DND-41 (cell line): Measurements from ENCODE around the gene IFI44.

Experiments
- ATAC-seq: fragments of 200-7000 bp; cut with Tn5 transposase; 3 replicates; pipeline ENCODE4 v1.9.1; 2021; ENCODE audit warnings: low read depth; ENCODE audit not compliant: insufficient read depth
- DNase-seq: peaks from one replicate; pipeline ENCODE4 v3.0.0-alpha.2; 2020
- H2AFZ ChIP-seq: 2 replicates; pipeline ENCODE4 v1.6.0; 2012; ENCODE audit warnings: low read depth, low read length
- H3K27ac ChIP-seq: 2 replicates; pipeline ENCODE4 v1.5.1; 2012; ENCODE audit warnings: low read length, inconsistent platforms
- H3K27me3 ChIP-seq: fragments of 200-600 bp; sonication (generic); 2 replicates; pipeline ENCODE4 v1.6.0; 2012; ENCODE audit warnings: low read length, mild to moderate bottlenecking, inconsistent platforms; ENCODE audit not compliant: insufficient read depth, poor library complexity
- H3K36me3 ChIP-seq: 2 replicates; pipeline ENCODE4 v1.5.1; 2012; ENCODE audit warnings: low read length, inconsistent platforms; ENCODE audit not compliant: insufficient read depth
- H3K4me1 ChIP-seq: 2 replicates; pipeline ENCODE4 v1.5.1; 2012; ENCODE audit warnings: mild to moderate bottlenecking, low read length; ENCODE audit not compliant: insufficient read depth
- H3K4me2 ChIP-seq: 2 replicates; pipeline ENCODE4 v1.6.0; 2012; ENCODE audit warnings: mild to moderate bottlenecking, moderate library complexity, low read length, inconsistent platforms; ENCODE audit not compliant: insufficient read depth
- H3K4me3 ChIP-seq, 2 experiments: fragments of 200-600 bp in 1 of 2; shearing (Covaris generic) in 1 of 2; 2 replicates each; pipeline ENCODE4 v1.5.1; 2012 to 2016; ENCODE audit warnings: inconsistent platforms in 2 of 2, low read length in 2 of 2, mild to moderate bottlenecking in 2 of 2, low read depth in 1 of 2, moderate library complexity in 1 of 2
- H3K79me2 ChIP-seq: 2 replicates; pipeline ENCODE4 v1.6.0; 2012; ENCODE audit warnings: low read length, inconsistent platforms; ENCODE audit not compliant: insufficient read depth
- H3K9ac ChIP-seq: 2 replicates; pipeline ENCODE4 v1.6.0; 2012; ENCODE audit warnings: low read depth, mild to moderate bottlenecking, inconsistent platforms, low read length, moderate library complexity
- H3K9me3 ChIP-seq: 2 replicates; pipeline ENCODE4 v1.5.1; 2012; ENCODE audit warnings: low read length, moderate library complexity, mild to moderate bottlenecking, inconsistent platforms; ENCODE audit not compliant: insufficient read depth, severe bottlenecking
- H4K20me1 ChIP-seq: 2 replicates; pipeline ENCODE4 v1.6.0; 2012; ENCODE audit warnings: low read length; ENCODE audit not compliant: insufficient read depth
- EZH2 ChIP-seq: IDR thresholded peaks from 3 replicates; pipeline ENCODE4 v1.6.1; 2012; ENCODE audit warnings: borderline replicate concordance, low read depth, mild to moderate bottlenecking, moderate library complexity, low read length, inconsistent platforms; ENCODE audit not compliant: severe bottlenecking
- TF ChIP-seq, protein P1 (sequence below): IDR thresholded peaks from 2 replicates; pipeline ENCODE4 v1.5.1; 2012; ENCODE audit warnings: borderline replicate concordance, low read length, moderate library complexity, mild to moderate bottlenecking; ENCODE audit not compliant: poor library complexity, severe bottlenecking; ENCODE audit errors: extremely low read depth

Gene IFI44

DNA sequence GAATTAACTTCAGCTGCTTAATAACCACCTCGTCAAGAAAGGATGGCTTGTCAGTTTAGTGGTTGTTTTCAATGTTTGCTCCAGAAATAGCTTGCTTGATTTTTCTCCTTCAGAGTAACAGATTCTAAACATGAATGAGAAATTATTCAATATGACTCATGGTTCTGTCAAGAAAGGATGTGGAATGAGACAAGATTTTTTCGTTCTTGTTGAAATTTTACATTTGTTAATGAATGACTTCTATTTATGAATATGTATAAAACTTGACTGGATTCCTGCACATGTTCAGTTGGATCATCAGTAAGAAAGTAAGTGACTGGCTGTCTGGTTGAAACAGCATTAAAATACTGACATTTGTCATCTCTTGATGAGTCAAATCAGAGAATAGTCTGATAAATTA is 38.3 kb downstream of the IFI44 start:
- H3K27me3 ChIP-seq: peaks cover 24% of the 10 kb centered on the region
- H3K36me3 ChIP-seq: no peaks in the 10 kb centered on the region
- H4K20me1 ChIP-seq: no peaks in the 10 kb centered on the region
- H3K79me2 ChIP-seq: no peaks in the 10 kb centered on the region
- no peaks in the 10 kb centered on the region for H3K4me1 ChIP-seq
- H3K9me3 ChIP-seq: no peaks in the 10 kb centered on the region
- DNase-seq (no peak), ATAC-seq (no peak)
- no peak overlapping the region for H3K4me2 ChIP-seq
- TF ChIP-seq, protein P1, sequence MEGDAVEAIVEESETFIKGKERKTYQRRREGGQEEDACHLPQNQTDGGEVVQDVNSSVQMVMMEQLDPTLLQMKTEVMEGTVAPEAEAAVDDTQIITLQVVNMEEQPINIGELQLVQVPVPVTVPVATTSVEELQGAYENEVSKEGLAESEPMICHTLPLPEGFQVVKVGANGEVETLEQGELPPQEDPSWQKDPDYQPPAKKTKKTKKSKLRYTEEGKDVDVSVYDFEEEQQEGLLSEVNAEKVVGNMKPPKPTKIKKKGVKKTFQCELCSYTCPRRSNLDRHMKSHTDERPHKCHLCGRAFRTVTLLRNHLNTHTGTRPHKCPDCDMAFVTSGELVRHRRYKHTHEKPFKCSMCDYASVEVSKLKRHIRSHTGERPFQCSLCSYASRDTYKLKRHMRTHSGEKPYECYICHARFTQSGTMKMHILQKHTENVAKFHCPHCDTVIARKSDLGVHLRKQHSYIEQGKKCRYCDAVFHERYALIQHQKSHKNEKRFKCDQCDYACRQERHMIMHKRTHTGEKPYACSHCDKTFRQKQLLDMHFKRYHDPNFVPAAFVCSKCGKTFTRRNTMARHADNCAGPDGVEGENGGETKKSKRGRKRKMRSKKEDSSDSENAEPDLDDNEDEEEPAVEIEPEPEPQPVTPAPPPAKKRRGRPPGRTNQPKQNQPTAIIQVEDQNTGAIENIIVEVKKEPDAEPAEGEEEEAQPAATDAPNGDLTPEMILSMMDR: no peak
- H3K9ac ChIP-seq: no peak overlapping the region
- H3K4me3 ChIP-seq: no peak overlapping the region
- H3K27ac ChIP-seq: no peak overlapping the region
- no peak overlapping the region for H2AFZ ChIP-seq

DNA sequence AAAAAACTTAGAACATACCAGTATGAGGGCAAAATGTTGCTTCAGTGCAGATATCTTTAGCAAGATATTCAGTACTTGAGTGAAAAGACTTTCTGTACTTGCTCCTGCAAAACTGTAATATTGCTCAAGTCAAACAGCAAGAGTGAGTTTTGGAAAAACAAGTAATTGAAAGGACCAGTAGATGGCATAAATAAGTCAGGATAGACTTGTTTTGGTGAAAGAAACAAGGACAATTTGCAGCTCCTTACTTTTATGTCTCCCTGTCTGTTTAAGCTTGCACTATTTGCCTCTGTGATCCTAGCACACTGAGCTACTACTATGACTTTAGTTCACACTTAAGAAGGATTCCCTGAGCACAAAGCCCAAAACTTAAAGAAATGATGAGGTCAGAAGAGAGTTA is 39.1 kb downstream of the IFI44 start:
- H3K27me3 ChIP-seq: peaks cover 24% of the 10 kb centered on the region
- H4K20me1 ChIP-seq: no peaks in the 10 kb centered on the region
- TF ChIP-seq, protein P1: peak; percentile 27
- no peak for TF ChIP-seq EZH2
- DNase-seq: no peak
- no peaks in the 10 kb centered on the region for H3K36me3 ChIP-seq
- H3K9me3 ChIP-seq: no peaks in the 10 kb centered on the region
- H3K4me2 ChIP-seq: no peak overlapping the region
- H2AFZ ChIP-seq: no peak overlapping the region
- H3K4me3 ChIP-seq: no peak overlapping the region
- no peak for ATAC-seq
- no peak overlapping the region for H3K9ac ChIP-seq
- H3K79me2 ChIP-seq: no peaks in the 10 kb centered on the region
- no peak overlapping the region for H3K27ac ChIP-seq
- no peaks in the 10 kb centered on the region for H3K4me1 ChIP-seq

DNA sequence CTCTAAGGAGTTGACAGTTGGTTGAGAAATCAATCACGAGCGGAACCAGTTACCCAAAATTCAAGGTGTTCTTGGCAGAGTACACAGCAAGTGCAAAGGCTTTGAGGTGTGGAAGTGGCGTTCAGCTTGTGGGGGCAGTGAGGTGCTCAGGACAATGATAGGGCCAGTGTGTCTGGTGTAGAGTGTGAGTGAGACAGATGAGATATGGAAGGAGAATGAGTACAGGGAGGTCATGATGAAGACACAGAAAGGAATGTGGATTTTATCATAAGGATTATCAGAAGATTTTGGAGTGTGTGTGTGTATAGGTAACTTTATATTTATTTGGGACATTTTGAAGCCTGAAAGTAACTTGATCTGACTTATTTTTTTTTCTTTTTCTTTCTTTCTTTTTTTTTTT is 40.9 kb downstream of the IFI44 start:
- Histone ChIP-seq H4K20me1 (no peaks in the 10 kb centered on the region), H3K36me3 (no peaks in the 10 kb centered on the region), H3K27me3 (peaks cover 11% of the 10 kb centered on the region), H3K79me2 (no peaks in the 10 kb centered on the region), H3K4me2 (no peak overlapping the region), H3K27ac (no peak overlapping the region), H2AFZ (no peak overlapping the region), H3K4me3 (no peak overlapping the region), H3K9me3 (no peaks in the 10 kb centered on the region), H3K9ac (no peak overlapping the region), H3K4me1 (no peaks in the 10 kb centered on the region)
- ATAC-seq: no peak
- no peak for DNase-seq
- TF ChIP-seq, protein P1: no peak
- no peak for TF ChIP-seq EZH2
